Neural crest cell (in vitro differentiated cells): ENCODE results near the gene BPIFB3. TPM values are rescaled to one million over a fixed set of nuclear protein-coding genes. Genes with fewer than 3 reads are reported as not detected.
A peak's percentile ranks its signal among the peaks of the same experiment; 100 is the strongest.

Source experiments
- DNase-seq: peaks from one replicate; pipeline ENCODE4 v3.0.0; 2021; ENCODE audit warnings: low read depth, mixed read lengths, low spot score
- H3K27ac Mint-ChIP-seq: one replicate; pipeline ENCODE4 v1.8.0; 2021; ENCODE audit warnings: mild to moderate bottlenecking, mixed read lengths; ENCODE audit not compliant: unreplicated experiment
- H3K27me3 Mint-ChIP-seq: 2 replicates; pipeline ENCODE4 v1.8.0; 2021; ENCODE audit warnings: low read depth, mild to moderate bottlenecking, mixed read lengths
- H3K36me3 Mint-ChIP-seq: 2 replicates; pipeline ENCODE4 v1.8.0; 2021; ENCODE audit warnings: low read depth, mild to moderate bottlenecking, mixed read lengths
- H3K4me1 Mint-ChIP-seq: 2 replicates; pipeline ENCODE4 v1.8.0; 2021; ENCODE audit warnings: mixed read lengths
- H3K4me3 Mint-ChIP-seq: one replicate; pipeline ENCODE4 v1.8.0; 2021; ENCODE audit warnings: mild to moderate bottlenecking, mixed read lengths
- H3K9me3 Mint-ChIP-seq: 2 replicates; pipeline ENCODE4 v1.8.0; 2021; ENCODE audit warnings: mixed read lengths
- long read RNA-seq: library from polyadenylated mRNA; unstranded; transcript quantifications from one replicate; pipeline ENCODE4 v2.0.0, GENCODE V29; 2020
- total RNA-seq: library from RNA; stranded (reverse); gene quantifications from 2 replicates; pipeline ENCODE4 v1.2.1, GENCODE V29; 2021
- TF ChIP-seq, protein P1 (sequence below): fragments of 200-600 bp; sonication (generic); conservative IDR thresholded peaks from 2 replicates; pipeline ENCODE4 v1.5.0; 2021; ENCODE audit warnings: antibody characterized with exemption, mild to moderate bottlenecking

BPIFB3 gene, protein sequence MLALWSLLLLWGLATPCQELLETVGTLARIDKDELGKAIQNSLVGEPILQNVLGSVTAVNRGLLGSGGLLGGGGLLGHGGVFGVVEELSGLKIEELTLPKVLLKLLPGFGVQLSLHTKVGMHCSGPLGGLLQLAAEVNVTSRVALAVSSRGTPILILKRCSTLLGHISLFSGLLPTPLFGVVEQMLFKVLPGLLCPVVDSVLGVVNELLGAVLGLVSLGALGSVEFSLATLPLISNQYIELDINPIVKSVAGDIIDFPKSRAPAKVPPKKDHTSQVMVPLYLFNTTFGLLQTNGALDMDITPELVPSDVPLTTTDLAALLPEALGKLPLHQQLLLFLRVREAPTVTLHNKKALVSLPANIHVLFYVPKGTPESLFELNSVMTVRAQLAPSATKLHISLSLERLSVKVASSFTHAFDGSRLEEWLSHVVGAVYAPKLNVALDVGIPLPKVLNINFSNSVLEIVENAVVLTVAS
- total RNA-seq: not detected in 2 replicates
- long read RNA-seq: 0 reads

DNA sequence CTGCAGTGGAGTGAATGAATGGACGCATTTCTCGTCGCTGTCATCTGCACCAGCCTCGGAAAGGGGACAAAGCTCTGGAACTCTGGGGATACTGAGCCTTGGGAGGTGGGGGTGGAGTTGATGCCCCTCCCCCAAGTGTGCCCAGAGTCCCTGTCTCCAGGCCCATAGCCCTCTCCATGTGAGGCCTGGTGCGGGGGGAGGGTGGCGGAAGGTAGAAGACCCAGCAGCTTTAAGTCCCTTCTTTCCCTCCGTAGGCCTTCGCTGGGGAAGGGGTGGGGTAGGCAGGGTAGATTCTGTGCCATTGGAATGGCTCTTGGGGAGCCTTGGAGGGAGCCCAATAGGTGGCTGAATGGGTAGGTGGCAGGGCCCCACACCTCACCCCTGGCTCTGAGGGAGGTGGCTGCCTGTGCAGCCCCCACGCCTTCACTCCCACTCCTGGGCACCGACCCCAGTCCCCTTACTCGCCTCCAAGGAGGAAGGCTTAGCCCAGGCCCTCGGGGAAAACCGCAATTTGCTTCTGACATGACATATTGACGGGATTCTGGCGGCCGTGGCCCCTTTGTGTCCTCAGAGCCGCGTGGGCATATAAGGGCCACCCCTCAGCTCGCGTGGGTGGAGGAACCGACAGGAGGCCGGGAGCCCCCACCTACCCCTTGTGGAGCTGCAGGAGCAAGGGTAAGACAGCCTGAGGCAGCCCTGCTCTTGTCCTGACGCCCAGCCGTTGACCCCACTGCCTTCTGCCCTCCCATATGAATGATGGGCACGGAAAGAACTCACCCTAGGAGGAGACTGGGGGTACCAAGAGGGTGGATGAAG is at the start of gene BPIFB3:
Gene BPIFB3 (plus strand): TSS at position 613 of the 816 bp plus-strand sequence. CDS start 1,533 bp downstream, outside the sequence.
- Mint-ChIP-seq H3K27ac (no peak within 1 kb of the TSS), H3K36me3 (no peaks in the 10 kb centered on the region), H3K27me3 (no peaks in the 10 kb centered on the region), H3K4me3 (no peak within 1 kb of the TSS), H3K9me3 (peaks cover 3% of the 10 kb centered on the region), H3K4me1 (peaks cover 35% of the 10 kb centered on the region)
- DNase-seq: no peak
- TF ChIP-seq, protein P1, sequence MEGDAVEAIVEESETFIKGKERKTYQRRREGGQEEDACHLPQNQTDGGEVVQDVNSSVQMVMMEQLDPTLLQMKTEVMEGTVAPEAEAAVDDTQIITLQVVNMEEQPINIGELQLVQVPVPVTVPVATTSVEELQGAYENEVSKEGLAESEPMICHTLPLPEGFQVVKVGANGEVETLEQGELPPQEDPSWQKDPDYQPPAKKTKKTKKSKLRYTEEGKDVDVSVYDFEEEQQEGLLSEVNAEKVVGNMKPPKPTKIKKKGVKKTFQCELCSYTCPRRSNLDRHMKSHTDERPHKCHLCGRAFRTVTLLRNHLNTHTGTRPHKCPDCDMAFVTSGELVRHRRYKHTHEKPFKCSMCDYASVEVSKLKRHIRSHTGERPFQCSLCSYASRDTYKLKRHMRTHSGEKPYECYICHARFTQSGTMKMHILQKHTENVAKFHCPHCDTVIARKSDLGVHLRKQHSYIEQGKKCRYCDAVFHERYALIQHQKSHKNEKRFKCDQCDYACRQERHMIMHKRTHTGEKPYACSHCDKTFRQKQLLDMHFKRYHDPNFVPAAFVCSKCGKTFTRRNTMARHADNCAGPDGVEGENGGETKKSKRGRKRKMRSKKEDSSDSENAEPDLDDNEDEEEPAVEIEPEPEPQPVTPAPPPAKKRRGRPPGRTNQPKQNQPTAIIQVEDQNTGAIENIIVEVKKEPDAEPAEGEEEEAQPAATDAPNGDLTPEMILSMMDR: no peak

DNA sequence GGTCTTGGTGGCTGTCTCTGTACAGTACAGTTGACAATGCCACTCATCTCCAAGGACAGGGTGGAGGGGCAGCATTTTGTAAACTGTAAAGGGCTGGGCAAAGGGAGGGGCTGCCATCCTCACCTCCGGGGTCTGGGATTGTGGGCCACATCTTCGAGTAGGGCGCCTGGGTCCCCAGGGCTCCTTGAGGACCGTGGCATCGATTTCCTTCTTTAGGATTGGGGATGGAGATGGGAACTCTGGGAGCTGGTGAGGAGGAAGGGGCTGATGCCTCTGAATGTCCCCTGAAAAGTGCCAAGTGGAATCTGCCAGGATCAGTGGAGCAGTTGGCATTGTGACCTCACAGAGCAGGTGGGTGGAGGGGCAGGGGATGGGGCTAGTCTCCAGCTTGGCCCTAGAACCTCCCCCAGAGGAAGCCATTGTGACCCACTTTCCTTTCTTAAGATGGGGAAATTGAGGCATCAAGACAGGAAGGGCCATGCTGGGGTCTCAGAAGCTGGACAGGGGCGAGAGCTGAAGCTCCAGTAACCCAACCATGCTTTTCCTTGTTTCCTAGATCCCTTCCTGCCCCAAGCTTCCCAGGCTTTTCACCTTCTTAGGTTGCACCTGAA is 49.5 kb upstream of the BPIFB3 start, which contains the start of gene SUN5:
Gene SUN5 (minus strand): TSS at position 293 of the 611 bp plus-strand sequence. CDS start 93 bp downstream, at position 200.
- no peak for DNase-seq
- H3K4me1 Mint-ChIP-seq: peaks cover 7% of the 10 kb centered on the region
- H3K9me3 Mint-ChIP-seq: peaks cover 3% of the 10 kb centered on the region
- no peak within 1 kb of the TSS for H3K4me3 Mint-ChIP-seq
- no peaks in the 10 kb centered on the region for H3K36me3 Mint-ChIP-seq
- H3K27me3 Mint-ChIP-seq: no peaks in the 10 kb centered on the region
- H3K27ac Mint-ChIP-seq: no peak within 1 kb of the TSS
- TF ChIP-seq, protein P1: no peak

DNA sequence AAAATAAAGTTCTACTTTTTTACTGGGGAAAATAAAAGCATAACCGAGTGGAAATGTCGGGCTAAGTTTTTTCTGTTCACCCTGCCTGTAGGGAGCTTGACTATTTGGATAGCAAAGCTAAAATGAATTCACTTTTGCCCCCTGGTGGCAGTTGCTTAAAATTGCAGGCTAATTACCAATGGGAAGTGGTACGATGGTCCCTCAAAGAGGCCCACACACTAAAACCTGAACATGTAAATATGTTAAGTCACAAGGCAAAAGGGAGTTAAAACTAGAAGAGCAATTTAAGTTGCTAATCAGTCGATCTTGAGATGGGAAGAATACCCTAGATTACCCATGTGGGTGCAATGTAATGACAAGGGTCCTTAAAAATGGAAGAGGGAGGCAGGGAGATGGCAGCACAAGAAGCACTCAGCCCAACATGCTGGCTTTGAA is 48.6 kb upstream of the BPIFB3 start:
- no peak overlapping the region for H3K4me3 Mint-ChIP-seq
- no peak overlapping the region for H3K27ac Mint-ChIP-seq
- H3K27me3 Mint-ChIP-seq: no peaks in the 10 kb centered on the region
- DNase-seq: peak; percentile 40
- H3K4me1 Mint-ChIP-seq: peaks cover 16% of the 10 kb centered on the region
- H3K9me3 Mint-ChIP-seq: peaks cover 3% of the 10 kb centered on the region
- no peaks in the 10 kb centered on the region for H3K36me3 Mint-ChIP-seq
- TF ChIP-seq, protein P1: peak; percentile 75

DNA sequence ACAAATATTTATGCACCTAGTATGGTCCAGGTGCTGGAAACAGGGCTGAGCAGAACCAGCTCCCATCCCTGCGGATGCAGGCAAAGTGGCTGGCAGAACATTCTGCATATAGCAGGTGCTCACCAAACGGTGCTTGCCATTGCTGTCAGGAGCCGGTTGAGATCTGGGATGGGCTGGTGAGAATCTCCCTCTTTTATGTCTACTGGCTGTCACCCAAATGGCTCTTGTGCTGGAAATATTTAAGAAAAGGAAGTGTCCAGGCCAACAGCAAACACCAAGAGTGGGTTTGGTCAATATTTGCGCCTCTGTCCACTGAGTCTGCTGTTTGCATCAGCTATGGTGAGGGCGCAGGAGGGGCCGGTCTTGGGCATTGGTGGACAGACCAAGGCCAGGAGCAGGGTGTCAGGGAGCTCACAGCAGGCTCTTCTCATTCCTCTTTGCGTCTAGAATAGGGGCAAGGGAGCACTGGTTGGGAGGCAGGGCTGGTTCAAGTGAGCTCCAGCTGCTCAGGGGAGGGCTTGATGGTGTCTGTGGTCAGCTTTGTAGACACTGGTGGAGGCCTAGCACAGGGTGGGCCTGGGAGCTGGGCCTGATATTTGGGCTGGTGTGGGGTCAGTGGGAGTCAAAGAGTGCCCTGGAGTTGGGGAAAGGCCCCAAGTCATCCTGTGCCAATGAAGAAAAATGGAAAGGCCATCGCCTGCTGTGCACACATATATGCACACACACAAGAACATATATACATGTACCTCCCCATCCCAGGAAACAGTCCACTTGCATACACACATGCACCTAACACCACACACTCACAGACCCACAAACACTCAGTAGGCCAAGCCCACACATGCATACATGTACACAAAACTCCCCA is 47.6 kb upstream of the BPIFB3 start:
- DNase-seq: no peak
- H3K27me3 Mint-ChIP-seq: no peaks in the 10 kb centered on the region
- H3K36me3 Mint-ChIP-seq: no peaks in the 10 kb centered on the region
- H3K27ac Mint-ChIP-seq: no peak overlapping the region
- no peak overlapping the region for H3K4me3 Mint-ChIP-seq
- H3K4me1 Mint-ChIP-seq: peaks cover 19% of the 10 kb centered on the region
- H3K9me3 Mint-ChIP-seq: peaks cover 3% of the 10 kb centered on the region
- TF ChIP-seq, protein P1: no peak
